ENCODE results near the gene CPVL.

DNA sequence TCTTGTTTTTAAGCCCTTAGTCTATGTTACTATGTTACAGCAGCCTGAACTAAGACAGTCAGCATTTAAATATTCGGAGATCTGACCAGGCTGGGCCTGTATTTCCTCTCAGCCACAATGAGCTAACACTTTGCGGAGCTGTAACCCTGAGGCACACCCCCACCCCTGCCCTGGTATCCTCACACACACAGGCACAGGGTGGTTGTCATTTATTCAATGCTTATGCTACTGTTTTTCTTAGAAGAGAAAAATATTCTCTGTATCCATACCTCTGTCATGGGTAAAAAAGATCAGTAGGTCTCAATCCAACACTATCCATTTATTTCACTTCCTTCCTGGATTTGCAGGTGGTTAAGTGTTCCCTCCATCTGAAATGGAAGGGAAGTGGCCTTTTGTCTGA is 107.9 kb downstream of the CPVL start:
- TF ChIP-seq POLR2AphosphoS5 (IDR thresholded peaks at IDR 0.05; ENCODE audit: low read depth, low read length), result no peak
- TF ChIP-seq POLR2A (IDR thresholded peaks at IDR 0.05; ENCODE audit: low read depth, low read length), result no peak

Data from GM12892 (cell line).